Endothelial cell of umbilical vein (primary cell): ENCODE data around the gene UST. TPM values are rescaled to one million over a fixed set of nuclear protein-coding genes. Genes with fewer than 3 reads are reported as not detected.

ENCODE experiments used
- BruUV-seq: library from RNA; stranded (reverse); fragments of 400-500 nt; replicated peaks from 2 replicates; lab custom pipeline; 2021; lab: Mats Ljungman, UMichigan
- CTCF ChIA-PET: fragments of 300-600, 350-600 bp; sonication (Branson Sonifier 250); formaldehyde crosslinking; loops from one replicate; lab custom pipeline; 2021; ENCODE audit warnings: antibody characterized with exemption, inconsistent platforms; lab: Charles Lee
- POLR2A ChIA-PET: fragments of 300-600, 350-600 bp; sonication (Branson Sonifier 250); formaldehyde crosslinking; loops from one replicate; lab custom pipeline; 2021; ENCODE audit warnings: antibody characterized with exemption, inconsistent platforms; lab: Charles Lee
- DNase-seq: peaks from one replicate; pipeline ENCODE4 v3.0.0-alpha.2; 2011; ENCODE audit warnings: low read depth, low spot score
- FAIRE-seq: peaks from 2 replicates; lab custom pipeline; 2011; peaks lifted over from hg19 to GRCh38; lab: Jason Lieb, UNC
- H2AFZ ChIP-seq: 2 replicates; pipeline ENCODE4 v1.6.0; 2012; ENCODE audit warnings: low read depth, low read length, control low read depth, inconsistent platforms
- H3K27ac ChIP-seq: 2 replicates; pipeline ENCODE4 v1.5.1; 2011; ENCODE audit warnings: low read depth, mild to moderate bottlenecking, control low read depth, low read length, moderate library complexity; ENCODE audit not compliant: insufficient read depth
- H3K27me3 ChIP-seq, 2 experiments: 2 replicates each; pipeline versions ENCODE4 v1.6.0 to v1.6.1; 2011; ENCODE audit warnings: low read length in 2 of 2, mixed read lengths in 1 of 2; ENCODE audit not compliant: control insufficient read depth in 2 of 2, insufficient read depth in 2 of 2
- H3K36me3 ChIP-seq, 2 experiments: 2 replicates in 1 of 2; 3 replicates in 1 of 2; pipeline ENCODE4 v1.5.1; 2011; ENCODE audit warnings: low read length in 2 of 2, mild to moderate bottlenecking in 1 of 2, moderate library complexity in 1 of 2; ENCODE audit not compliant: control insufficient read depth in 2 of 2, insufficient read depth in 2 of 2; ENCODE audit errors: extremely low read depth in 1 of 2
- H3K4me1 ChIP-seq: 3 replicates; pipeline ENCODE4 v1.5.1; 2011; ENCODE audit warnings: mild to moderate bottlenecking, low read length; ENCODE audit not compliant: control insufficient read depth, insufficient read depth; ENCODE audit errors: extremely low read depth
- H3K4me2 ChIP-seq: 2 replicates; pipeline ENCODE4 v1.6.1; 2011; ENCODE audit warnings: low read length, control low read depth, mixed read lengths; ENCODE audit not compliant: insufficient read depth
- H3K4me3 ChIP-seq, 3 experiments: fragments of 200-600 bp in 1 of 3; sonication (generic), shearing (Covaris generic) in 1 of 3; replicated peaks in 1 of 3; 2 replicates each; pipeline ENCODE4 v1.5.1; 2011 to 2016; ENCODE audit warnings: control low read depth in 3 of 3, low read length in 3 of 3, mild to moderate bottlenecking in 2 of 3, inconsistent platforms in 1 of 3, low read depth in 1 of 3, moderate library complexity in 1 of 3; ENCODE audit not compliant: insufficient read depth in 1 of 3
- H3K79me2 ChIP-seq: 2 replicates; pipeline ENCODE4 v1.6.0; 2012; ENCODE audit warnings: low read length, inconsistent platforms; ENCODE audit not compliant: control insufficient read depth, insufficient read depth
- H3K9ac ChIP-seq: replicated peaks from 2 replicates; pipeline ENCODE3; 2011; ENCODE audit warnings: low read length, control low read depth; ENCODE audit not compliant: insufficient read depth; ENCODE audit errors: extremely low read depth
- H3K9me1 ChIP-seq: replicated peaks from 3 replicates; pipeline ENCODE4 v1.6.0; 2011; ENCODE audit warnings: mild to moderate bottlenecking, low read length; ENCODE audit not compliant: control insufficient read depth, insufficient read depth; ENCODE audit errors: extremely low read depth
- H3K9me3 ChIP-seq: replicated peaks from 2 replicates; pipeline ENCODE4 v1.5.1; 2012; ENCODE audit warnings: low read length, inconsistent platforms; ENCODE audit not compliant: control insufficient read depth, insufficient read depth
- H4K20me1 ChIP-seq: replicated peaks from 2 replicates; pipeline ENCODE3; 2011; ENCODE audit warnings: mild to moderate bottlenecking, low read length; ENCODE audit not compliant: control insufficient read depth, insufficient read depth; ENCODE audit errors: extremely low read depth
- EZH2 ChIP-seq: IDR thresholded peaks from 2 replicates; pipeline ENCODE4 v1.6.1; 2012; ENCODE audit warnings: borderline replicate concordance, low read depth, mild to moderate bottlenecking, moderate library complexity, low read length, inconsistent platforms; ENCODE audit not compliant: severe bottlenecking
- FOS ChIP-seq: IDR thresholded peaks from 2 replicates; pipeline ENCODE4 v1.6.1; 2011; ENCODE audit warnings: mild to moderate bottlenecking, low read length, moderate library complexity, borderline replicate concordance; ENCODE audit not compliant: insufficient read depth
- GATA2 ChIP-seq: IDR thresholded peaks from 2 replicates; pipeline ENCODE4 v1.7.0; 2011; ENCODE audit warnings: low read depth, mild to moderate bottlenecking, moderate library complexity, mixed read lengths, low read length; ENCODE audit not compliant: insufficient read length, insufficient read depth
- JUN ChIP-seq: IDR thresholded peaks from 2 replicates; pipeline ENCODE4 v1.6.1; 2011; ENCODE audit warnings: borderline replicate concordance, low read depth; ENCODE audit not compliant: insufficient read length, insufficient read depth
- MYC ChIP-seq: IDR thresholded peaks from one replicate; pipeline ENCODE4 v1.6.1; 2011; ENCODE audit warnings: mild to moderate bottlenecking, low read depth, low read length
- POLR2A ChIP-seq: IDR thresholded peaks from 2 replicates; pipeline ENCODE4 v1.6.1; 2012; ENCODE audit warnings: low read depth, mild to moderate bottlenecking, control low read depth, low read length
- POLR2AphosphoS5 ChIP-seq: IDR thresholded peaks from 2 replicates; pipeline ENCODE4 v1.6.1; 2012; ENCODE audit warnings: low read depth, mild to moderate bottlenecking, control low read depth, low read length, moderate library complexity; ENCODE audit not compliant: insufficient read depth
- dilution Hi-C: fragments of 300-500 bp; cut with MboI; formaldehyde crosslinking; loops from one replicate; pipeline ENCODE4 v1.15.0; 2019; ENCODE audit warnings: low sequenced_read_pairs; ENCODE audit not compliant: extremely low pct_ligation_motif_present
- intact Hi-C: fragments of 100-400 bp; cut with micrococcal nuclease; formaldehyde crosslinking; loops from one replicate; pipeline ENCODE4 v1.10.0; 2022
- polyA plus RNA-seq, 4 experiments: library from polyadenylated mRNA; depleted of rRNA in 3 of 4; stranded (reverse) in 3 of 4; unstranded in 1 of 4; fragments of >200 nt; gene quantifications; 2 replicates each; pipeline versions ENCODE4 v1.2.1 to v1.2.3, GENCODE V29; 2011 to 2012; ENCODE audit warnings: missing spikeins in 1 of 4
- total RNA-seq: library from RNA; stranded (reverse); gene quantifications from 2 replicates; pipeline ENCODE4 v1.2.3, GENCODE V29; 2021
- TF ChIP-seq, protein P1 (sequence below), 2 donors: IDR thresholded peaks; 1 replicate in 1 of 2; 2 replicates in 1 of 2; pipeline ENCODE4 v1.5.1; 2011; ENCODE audit warnings: low read length in 2 of 2, mild to moderate bottlenecking in 2 of 2, moderate library complexity in 2 of 2, control low read depth in 1 of 2, inconsistent platforms in 1 of 2, low read depth in 1 of 2; ENCODE audit not compliant: insufficient read depth in 1 of 2; ENCODE audit errors: extremely low read depth in 1 of 2
- TF ChIP-seq, protein P2 (sequence below): IDR thresholded peaks from 2 replicates; pipeline ENCODE4 v1.6.1; 2011; ENCODE audit not compliant: insufficient read depth, insufficient read length

The UST gene
- total and polyA plus RNA-seq, 2 donors (not counting 3 experiments of a cell fraction or from before 2014, with no cell fraction given) = 0.26 to 0.84 TPM

DNA sequence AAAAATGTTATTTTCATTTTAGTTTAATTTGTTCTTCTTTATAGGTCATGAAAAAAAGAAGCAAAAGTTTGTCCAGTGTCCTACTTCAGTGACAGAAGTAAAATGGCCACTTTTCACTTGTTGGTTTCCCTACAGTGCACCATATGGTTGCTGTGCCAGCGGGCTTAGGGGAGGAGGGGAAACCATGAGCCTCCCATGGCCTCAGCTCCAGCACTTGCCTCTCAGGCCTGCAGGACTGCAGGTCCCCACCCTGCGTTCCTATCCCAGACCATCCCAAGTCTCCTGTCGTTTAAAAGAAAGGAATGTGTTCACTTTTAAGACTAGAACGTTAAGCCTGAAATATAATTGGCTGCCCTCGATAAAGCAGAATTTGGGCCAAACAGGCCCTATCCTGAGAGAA is 360.7 kb downstream of the UST start:
- no peak overlapping the region for H2AFZ ChIP-seq
- no TSS peak for BruUV-seq
- POLR2A ChIA-PET = no interaction called here
- no peaks in the 10 kb centered on the region for H3K4me1 ChIP-seq
- no peaks in the 10 kb centered on the region for H3K27me3 ChIP-seq
- CTCF ChIA-PET = no interaction called here
- H3K4me3 ChIP-seq = no peak overlapping the region
- no peak overlapping the region for H3K4me2 ChIP-seq
- dilution Hi-C loops (no loop called here), intact Hi-C loops (no loop called here)
- no peaks in the 10 kb centered on the region for H3K9me1 ChIP-seq
- DNase-seq (no peak), FAIRE-seq (no peak)
- no peak overlapping the region for H3K9ac ChIP-seq
- H3K36me3 ChIP-seq = no peaks in the 10 kb centered on the region
- TF ChIP-seq, protein P1, sequence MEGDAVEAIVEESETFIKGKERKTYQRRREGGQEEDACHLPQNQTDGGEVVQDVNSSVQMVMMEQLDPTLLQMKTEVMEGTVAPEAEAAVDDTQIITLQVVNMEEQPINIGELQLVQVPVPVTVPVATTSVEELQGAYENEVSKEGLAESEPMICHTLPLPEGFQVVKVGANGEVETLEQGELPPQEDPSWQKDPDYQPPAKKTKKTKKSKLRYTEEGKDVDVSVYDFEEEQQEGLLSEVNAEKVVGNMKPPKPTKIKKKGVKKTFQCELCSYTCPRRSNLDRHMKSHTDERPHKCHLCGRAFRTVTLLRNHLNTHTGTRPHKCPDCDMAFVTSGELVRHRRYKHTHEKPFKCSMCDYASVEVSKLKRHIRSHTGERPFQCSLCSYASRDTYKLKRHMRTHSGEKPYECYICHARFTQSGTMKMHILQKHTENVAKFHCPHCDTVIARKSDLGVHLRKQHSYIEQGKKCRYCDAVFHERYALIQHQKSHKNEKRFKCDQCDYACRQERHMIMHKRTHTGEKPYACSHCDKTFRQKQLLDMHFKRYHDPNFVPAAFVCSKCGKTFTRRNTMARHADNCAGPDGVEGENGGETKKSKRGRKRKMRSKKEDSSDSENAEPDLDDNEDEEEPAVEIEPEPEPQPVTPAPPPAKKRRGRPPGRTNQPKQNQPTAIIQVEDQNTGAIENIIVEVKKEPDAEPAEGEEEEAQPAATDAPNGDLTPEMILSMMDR (IDR thresholded peaks at IDR 0.05; ENCODE audit: extremely low read depth in 1 of 2, insufficient read depth in 1 of 2, low read depth in 1 of 2, low read length in 2 of 2) = no peak
- no peak for TF ChIP-seq EZH2
- TF ChIP-seq POLR2A = no peak
- TF ChIP-seq MYC = no peak
- TF ChIP-seq POLR2AphosphoS5 = no peak
- TF ChIP-seq, protein P2, sequence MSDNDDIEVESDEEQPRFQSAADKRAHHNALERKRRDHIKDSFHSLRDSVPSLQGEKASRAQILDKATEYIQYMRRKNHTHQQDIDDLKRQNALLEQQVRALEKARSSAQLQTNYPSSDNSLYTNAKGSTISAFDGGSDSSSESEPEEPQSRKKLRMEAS = no peak
- TF ChIP-seq FOS = no peak
- TF ChIP-seq GATA2 = no peak
- TF ChIP-seq JUN = no peak
- no peaks in the 10 kb centered on the region for H3K9me3 ChIP-seq
- no peak overlapping the region for H3K27ac ChIP-seq
- H3K79me2 ChIP-seq = no peaks in the 10 kb centered on the region
- no peaks in the 10 kb centered on the region for H4K20me1 ChIP-seq
